ENCODE data around the gene SIX4.

The SIX4 gene

GRCh38 chr14:60722107-60722356 is 2.1 kb downstream of the SIX4 start:
- DNase-seq (ENCODE audit: low read depth), result no peak

- no peak for DNase-seq (ENCODE audit: low read depth)
These were observed 2.6 kb downstream of the SIX4 start for GRCh38 chr14:60721326-60722106.

DNA sequence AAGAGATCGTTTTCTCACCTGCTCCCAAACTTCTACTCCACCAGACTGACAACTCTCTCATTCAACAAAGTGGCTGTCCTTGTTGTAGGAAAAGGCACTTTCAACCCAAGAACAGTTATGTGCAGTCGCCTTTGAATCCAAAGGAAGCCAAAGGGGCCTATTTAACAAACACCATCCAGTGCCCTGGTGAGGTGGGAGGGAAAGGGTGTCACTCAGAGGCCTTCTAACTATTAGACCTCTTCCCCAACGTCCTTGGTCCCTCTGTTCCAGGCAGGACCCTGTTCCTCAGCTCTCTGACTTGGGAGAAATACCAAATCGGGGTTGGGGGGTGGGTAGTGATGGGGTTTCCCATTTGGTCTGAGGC is 3.2 kb downstream of the SIX4 start:
- DNase-seq (ENCODE audit: low read depth), result no peak

DNA sequence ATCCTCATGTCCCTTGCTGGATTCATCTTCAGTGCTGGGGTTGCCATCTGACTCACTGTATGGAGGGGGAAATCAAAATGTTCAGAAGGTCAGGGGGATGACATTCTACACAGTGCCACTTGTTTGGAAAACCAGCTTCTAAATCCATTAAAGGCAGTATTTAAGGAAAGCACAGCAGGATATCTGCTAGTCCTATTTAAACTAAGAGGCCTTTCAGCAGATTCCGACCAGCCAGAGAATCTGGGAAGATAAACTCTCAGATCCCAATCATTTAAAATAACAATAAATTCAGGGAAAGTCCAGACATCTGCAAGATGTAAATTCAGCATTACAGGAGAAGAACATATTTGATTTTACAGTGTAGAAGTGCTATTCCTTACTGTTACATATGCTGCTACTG is 3.8 kb downstream of the SIX4 start:
- no peak for DNase-seq (ENCODE audit: low read depth)

GRCh38 chr14:60713513-60713912 is 10.6 kb downstream of the SIX4 start:
- DNase-seq (ENCODE audit: low read depth), result no peak

DNA sequence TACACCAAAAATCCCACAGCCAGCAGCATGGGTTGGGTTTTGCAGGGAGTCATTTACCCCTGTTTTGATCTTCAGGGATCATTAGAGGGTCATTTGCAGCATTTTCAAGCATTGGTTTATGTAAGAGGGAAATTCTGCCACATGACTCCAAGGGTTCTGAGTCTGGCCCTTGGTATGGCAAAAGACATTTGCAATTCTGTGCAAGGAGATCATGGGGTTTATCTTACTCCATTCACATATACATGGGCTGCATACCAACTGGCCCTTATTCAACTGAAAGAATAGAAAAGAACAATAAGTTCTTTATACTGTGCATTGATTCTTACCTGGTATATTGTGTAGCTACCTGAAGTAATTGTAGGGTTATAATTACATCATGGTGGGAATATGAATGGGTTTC is 13.7 kb downstream of the SIX4 start:
- no peak for DNase-seq (ENCODE audit: low read depth)

DNA sequence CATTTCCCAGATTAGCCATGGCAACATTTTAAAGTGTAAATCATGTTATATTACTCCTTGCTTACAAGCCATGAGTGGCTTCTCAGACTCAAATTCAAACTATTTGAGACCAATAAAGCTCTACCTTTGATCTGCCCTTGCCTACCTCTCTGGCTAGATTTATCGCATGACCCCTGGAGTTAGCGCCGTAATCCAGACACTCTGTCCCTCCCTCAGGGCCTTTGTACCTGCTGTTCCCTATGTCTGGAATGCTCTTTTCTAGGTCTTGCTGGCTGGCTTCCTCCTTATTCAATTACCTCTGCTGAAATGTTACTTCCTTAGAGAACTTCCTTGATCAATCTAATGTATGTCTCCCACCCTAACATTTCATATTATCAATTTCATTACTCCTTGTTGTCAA is 16.3 kb downstream of the SIX4 start:
- no peak for DNase-seq (ENCODE audit: low read depth)

GRCh38 chr14:60705100-60705499 is 19.1 kb downstream of the SIX4 start:
- no peak for DNase-seq (ENCODE audit: low read depth)

DNA sequence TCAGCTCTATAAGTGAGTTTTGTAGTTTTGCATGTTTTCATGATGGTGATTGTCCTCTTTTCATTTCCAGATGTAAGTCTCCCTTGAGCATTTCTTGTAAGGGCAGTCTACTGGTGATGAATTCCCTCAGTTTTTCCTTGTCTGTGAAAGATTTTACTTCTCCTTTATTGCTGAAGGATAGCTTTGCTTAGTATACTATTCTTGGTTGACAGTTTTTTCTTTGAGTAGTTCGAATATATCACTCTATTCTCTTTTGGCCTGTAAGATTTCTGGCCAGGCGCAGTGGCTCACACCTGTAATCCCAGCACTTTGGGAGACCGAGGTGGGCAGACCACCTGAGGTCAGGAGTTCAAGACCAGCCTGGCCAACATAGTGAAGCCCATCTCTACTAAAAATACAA is 23.6 kb downstream of the SIX4 start:
- no peak for DNase-seq (ENCODE audit: low read depth)

DNA sequence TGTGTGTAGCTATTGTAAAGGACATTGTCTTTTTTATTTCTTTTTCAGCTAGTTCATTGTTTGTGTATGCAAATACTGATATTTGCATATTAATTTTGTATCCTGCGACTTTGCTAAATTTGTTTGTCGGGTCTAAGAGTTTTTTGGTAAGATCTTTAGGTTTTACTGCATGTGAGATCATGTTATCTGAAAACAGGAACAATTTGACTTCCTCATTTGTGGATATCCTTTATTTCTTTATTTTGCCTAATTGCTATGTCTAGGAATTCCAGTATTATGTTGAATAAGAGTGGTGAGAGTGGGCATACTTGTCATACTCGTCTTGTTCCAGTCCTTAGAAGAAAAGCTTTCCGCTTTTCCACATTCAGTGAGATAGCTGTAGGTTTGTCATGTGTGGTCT is 28.8 kb downstream of the SIX4 start:
- DNase-seq (ENCODE audit: low read depth), result no peak

DNA sequence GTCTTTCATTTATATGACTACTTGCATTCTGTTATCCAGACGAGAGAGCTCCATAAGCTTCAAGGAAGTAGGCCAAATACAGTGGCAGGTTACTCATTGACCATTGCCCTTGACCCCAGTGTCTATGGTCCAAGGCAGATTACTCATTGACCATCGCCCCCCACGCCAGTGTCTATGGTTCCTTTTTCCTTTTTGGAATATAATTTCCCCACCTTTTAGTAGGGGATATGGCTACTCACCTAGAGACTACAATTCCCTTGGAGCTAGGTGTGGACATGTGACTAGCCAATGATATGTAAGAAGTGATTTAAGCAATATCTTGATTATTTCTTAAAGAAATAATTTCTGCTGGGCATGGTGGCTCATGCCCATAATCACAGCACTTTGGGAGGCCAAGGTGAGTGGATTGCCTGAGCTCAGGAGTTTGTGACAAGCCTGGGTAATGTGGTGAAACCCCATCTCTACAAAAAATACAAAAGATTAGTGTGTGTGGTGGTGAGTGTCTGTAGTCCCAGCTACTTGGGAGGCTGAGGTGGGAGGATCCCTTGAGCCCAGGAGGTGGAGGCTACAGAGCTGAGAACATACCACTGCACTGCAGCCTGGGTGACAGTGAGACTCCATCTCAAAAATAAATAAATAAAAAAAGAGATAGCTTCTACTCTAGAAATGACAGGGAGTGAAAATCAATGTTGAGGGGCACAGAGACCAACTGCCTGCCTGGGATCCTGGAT is 32.6 kb downstream of the SIX4 start:
- DNase-seq (ENCODE audit: low read depth), result no peak

GRCh38 chr14:60686865-60687264 is 37.3 kb downstream of the SIX4 start:
- no peak for DNase-seq (ENCODE audit: low read depth)

GRCh38 chr14:60684203-60684602 is 39.9 kb downstream of the SIX4 start:
- DNase-seq (ENCODE audit: low read depth), result no peak

DNA sequence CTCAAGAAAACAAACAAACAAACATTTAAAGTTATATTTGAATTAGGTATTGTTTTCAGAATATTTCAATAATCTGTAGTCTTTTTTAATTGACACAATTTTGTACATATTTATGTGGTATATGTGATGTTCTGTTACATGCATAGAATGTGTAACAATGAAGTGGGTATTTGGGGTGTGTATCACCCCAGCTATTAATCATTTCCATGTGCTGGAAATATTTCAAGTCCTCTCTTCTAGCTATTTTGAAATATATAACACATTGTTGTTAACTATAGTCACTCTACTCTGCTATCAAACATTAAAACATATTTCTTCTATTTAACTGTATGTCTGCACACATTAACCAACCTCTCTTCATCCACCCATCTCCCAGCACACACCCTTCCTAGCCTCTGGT is 42.9 kb downstream of the SIX4 start:
- DNase-seq (ENCODE audit: low read depth), result no peak

GRCh38 chr14:60680511-60680910 is 43.6 kb downstream of the SIX4 start:
- DNase-seq (ENCODE audit: low read depth), result no peak

DNA sequence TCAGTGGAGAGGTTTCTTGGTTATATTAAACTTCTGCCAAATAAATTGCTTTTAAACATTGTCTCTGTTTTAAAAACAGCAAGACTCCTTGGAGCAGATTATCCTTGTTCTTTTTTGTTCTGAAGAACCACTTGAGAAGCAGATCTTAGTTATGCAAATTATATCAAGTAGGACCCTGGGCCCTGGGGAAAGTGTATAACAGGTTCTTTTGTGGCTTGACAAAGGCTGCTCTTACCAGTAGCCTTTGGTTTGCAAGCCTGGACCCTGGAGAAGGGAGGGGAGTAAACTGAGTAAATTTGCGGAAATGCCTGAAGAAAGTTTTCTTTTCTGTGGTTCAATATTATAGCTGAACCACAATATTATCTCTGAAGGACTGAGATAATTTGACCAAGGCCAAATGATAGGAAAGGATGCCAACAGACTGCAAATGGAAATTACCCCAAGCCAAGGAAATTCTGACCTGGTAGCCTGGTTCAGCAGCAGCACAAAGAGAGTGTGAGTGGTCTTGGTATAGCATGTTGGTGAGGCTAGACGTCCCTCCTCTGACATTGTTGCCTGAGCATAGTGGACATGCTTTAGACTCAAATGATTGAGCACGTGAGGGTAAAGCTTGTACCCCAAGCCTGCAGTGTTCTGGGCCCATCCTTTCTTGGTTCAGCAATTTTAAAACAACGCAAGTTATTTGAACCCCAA is 44.4 kb downstream of the SIX4 start:
- no peak for DNase-seq (ENCODE audit: low read depth)

GRCh38 chr14:60677701-60678100 is 46.5 kb downstream of the SIX4 start:
- DNase-seq (ENCODE audit: low read depth), result no peak

DNA sequence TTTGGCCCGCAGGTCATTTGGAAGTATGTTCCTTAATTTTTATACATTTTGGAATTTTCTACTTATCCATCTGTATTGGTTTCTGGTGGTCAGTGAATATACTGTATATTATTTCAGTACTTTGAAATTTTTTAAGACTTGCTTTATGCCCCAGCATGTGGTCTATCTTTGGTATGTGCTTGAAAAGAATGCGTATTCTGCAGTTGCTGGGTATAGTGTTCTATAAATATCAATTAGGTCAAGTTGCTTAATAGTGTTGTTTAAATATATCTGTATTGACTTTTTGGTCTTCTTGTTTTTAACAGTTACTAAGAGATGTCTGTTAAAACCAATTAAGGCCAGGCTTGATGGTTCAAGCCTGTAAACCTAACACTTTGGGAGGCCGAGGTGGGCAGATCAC is 53.2 kb downstream of the SIX4 start:
- no peak for DNase-seq (ENCODE audit: low read depth)

DNA sequence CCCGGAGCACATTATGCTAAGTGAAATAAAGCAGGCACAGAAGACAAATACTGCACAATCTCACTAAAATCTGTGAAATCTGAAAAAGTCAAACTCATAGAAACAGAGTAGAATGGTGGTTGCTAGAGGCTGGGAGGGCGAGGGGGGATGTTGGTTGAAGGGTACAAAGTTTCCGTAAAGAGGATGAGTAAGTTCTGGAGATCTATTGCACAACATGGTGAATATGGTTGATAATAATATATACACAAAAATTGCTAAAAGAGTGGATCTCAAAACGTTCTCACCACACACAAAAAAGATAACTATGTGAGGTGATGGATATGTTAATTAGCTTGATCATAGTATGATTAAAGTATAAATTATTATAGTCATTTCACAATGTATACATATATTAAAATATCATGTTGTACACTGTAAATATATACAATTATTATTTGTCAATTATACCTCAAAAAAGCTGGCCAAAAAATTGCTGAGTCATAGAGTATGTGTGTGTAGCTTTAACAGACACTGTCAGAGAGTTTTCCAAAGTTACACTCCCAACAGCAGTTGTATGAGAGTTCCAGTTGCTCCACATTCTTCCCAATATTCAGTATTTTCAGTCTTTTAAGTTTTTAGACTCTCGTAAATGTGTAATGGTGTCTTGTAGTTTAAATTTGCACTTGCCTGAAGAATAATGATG is 55.6 kb downstream of the SIX4 start:
- no peak for DNase-seq (ENCODE audit: low read depth)

- no peak for DNase-seq (ENCODE audit: low read depth)
These were observed 59.0 kb downstream of the SIX4 start for GRCh38 chr14:60665177-60665550.

GRCh38 chr14:60662982-60663381 is 61.2 kb downstream of the SIX4 start:
- DNase-seq (ENCODE audit: low read depth), result no peak

DNA sequence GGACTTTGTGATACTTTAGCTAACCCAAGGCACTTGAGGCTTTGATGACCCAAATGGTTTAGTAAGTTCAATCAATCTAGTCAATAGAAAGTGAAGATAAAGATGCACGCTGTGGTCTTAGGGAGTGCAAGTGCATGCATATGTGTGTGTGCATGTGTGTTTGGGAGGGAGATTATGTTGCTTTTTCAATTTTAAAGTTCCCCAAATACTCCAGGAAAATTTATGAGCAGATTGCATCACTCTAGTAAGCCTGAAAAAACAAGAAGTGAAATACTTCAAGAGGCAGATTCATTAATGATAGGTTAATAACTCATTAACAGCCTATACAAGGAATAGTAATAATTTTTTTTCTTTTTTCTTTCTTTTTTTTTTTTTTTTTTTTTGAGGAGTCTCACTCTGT is 62.4 kb downstream of the SIX4 start:
- DNase-seq (ENCODE audit: low read depth), result no peak
